Measurements from ENCODE around the gene JADE2.
"Not testable (repeated sequence)": the region's sequence is repeated elsewhere in the genome, so short reads cannot be mapped to it uniquely, and the experiment has no call there.

JADE2 gene

GRCh38 chr5:134508521-134509195, 16.8 kb upstream of the JADE2 start:
- no peak for DNase-seq

GRCh38 chr5:134509308-134510040, 16.0 kb upstream of the JADE2 start:
- no peak for DNase-seq

DNA sequence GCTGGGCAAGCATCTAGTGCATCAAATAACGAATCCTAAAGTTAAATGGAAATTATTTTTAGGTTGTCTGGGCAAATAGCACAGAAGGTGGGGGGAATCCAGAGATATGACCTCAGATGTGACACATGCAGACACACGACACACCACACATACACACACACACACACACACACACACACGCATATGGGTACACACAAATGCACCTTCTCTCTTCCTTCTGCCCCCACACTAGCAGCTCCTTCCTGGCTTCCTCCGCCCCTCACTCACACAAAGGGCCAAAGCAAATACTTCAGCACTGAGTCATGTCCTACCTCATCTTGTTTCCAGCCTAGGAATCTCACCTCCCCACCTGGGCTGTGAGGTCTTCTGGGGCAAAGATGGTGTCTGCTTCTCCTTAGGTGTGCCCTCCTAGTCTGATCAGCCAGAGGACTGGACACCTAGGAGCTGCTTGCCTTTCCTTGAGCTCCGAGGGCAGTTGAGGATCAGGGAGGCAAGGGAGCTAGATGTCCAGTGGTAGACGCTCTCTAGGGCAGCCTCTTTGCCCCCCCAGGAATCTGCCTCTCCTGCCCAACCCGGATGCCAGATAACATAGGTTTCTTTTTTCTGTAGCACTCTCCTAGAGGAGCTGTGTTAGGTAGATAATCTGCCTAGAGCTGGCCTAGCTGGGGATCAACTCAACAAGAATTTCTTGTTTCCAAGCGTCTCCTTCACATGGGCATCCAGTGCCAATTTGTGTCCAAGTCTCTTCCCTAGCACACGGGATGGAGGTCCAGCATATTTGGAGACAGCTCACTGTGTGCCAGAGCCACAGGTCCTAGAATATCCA, 14.3 kb upstream of the JADE2 start:
- DNase-seq = no peak

GRCh38 chr5:134511796-134512660, 13.4 kb upstream of the JADE2 start:
- no peak for DNase-seq

DNA sequence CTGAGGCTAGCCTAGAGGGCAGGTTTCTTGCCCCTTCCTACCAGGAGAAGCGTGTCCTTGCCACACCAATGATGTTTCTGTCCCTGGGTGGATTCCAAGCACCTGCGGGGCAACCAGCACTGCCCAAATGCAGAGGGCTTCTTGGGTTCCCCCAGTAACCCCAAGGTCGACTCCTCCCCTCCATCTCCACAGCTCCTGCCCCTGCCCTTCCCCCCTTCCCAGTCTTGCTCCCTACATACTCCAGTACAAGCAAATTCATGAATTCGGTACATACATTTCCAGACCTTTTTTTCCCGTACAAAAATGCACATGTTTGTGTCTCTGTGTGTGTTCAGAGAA, 12.8 kb upstream of the JADE2 start:
- DNase-seq = no peak

DNA sequence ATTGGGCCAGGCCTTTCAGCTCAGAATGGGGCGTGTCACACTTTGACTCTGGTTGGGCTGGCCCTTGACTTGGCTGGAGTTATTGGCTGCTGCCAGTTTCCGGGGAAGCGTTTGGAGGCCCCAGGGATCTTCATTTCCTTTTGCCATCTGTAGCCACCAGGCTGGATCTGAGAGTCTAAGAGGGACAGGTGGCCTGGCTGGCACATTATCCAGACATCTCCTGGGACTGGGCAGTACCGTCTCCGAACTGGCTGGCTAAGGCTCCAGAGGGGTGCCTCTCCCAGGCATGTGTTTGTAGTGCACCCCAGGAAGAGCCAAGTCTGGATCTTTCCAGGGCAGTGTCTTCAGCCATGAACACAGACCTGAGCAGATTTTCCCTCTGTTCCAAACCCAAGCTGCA, 9.7 kb upstream of the JADE2 start:
- no peak for DNase-seq

GRCh38 chr5:134516984-134517383, 8.5 kb upstream of the JADE2 start:
- not testable (repeated sequence) for DNase-seq

GRCh38 chr5:134517553-134517952, 7.9 kb upstream of the JADE2 start:
- DNase-seq = no peak

- no peak for DNase-seq
These were observed 5.5 kb upstream of the JADE2 start for GRCh38 chr5:134519989-134520388.

GRCh38 chr5:134521841-134522240, 3.6 kb upstream of the JADE2 start:
- DNase-seq = no peak

- no peak for DNase-seq
These were observed 1.8 kb upstream of the JADE2 start for GRCh38 chr5:134523543-134524271.

DNA sequence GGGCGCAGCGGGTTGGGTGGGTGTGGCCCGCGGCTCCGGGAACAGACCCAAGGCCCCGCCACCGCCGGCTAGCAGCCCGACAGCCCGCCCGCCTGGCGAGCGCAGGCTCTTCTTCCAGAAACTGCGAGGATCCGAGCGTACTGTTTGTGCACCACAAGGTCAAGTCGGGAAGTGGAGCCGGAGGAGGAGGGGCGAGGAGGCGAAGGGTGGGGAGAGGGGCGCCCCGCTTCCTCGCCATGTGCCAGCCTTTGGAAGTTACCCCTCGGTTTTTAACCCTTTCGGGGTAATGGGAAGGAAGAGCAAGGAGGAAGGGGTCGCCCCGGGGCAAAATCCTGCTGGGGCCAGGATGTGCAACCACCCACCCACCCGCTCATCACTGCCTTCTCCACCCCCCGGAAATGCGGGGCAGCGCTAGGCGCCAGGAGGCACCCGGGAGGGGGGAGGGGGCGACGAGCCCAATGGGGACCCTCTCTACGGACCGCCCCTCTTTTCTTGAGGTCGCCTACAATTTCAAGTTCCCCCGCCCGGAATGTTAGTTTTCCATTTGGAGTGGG, 1.1 kb upstream of the JADE2 start:
- peak; percentile 69 to 70 for DNase-seq

- DNase-seq = peak; percentile 68 to 70
These were observed 413 bp downstream of the JADE2 start for GRCh38 chr5:134525683-134526482.

DNA sequence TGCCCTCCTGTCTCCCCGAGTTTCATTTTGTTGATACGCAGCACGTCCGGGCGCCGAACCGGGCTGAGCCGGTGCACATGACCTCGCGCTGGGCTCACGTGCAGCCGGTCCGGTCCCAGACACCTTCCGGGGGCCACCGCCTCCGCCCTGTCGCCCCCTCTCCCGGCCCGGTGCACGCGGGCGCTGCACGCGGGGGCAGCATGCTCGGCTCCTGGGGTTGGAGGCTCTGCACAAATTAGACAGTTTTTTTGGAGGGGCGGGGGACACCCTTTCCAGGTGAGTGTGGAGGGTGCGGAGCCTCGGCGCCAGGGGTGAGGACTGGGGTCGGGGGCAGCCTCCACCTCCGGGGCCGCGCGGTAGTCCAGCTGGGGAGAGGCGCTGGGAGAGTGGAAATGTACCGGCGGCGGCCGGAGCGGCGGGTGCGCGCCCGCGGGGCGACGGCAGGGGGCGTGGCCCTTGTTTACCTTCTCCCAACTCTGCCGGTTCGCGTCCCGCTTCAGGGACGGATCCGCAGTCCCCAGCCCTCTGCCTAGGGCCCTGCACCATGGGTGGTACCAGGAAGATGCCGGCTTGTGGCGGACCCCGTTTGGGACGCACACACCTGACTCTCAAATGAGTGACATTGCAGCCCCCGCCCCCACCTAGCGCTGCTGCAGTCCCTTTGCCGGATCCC, 1.1 kb downstream of the JADE2 start:
- peak; percentile 58 to 59 for DNase-seq

GRCh38 chr5:134527156-134527960, 1.9 kb downstream of the JADE2 start:
- DNase-seq = peak; percentile 70 to 71

DNA sequence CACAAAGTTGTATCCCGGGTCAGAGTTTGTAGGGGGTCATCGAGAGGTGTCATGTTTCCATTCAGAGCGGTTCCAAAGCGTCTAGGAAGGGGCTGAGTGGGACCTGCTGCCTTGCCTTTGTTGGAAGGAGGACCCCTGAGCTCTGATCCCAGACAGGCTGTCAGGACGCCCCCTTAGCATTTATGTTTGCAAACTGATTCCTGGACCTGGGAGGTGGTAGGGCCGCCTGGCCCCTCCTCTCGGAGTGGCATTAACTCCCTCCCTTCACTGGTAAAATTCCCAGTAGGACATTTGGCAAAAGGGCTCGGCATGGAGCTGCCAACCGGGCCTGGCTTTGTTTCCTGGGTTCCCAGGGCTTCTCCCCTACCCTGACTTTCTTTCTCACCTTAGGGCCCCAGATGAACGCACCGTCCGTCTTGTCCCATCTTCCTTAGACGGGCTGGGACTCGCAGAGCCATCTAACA, 2.5 kb downstream of the JADE2 start:
- DNase-seq = no peak

DNA sequence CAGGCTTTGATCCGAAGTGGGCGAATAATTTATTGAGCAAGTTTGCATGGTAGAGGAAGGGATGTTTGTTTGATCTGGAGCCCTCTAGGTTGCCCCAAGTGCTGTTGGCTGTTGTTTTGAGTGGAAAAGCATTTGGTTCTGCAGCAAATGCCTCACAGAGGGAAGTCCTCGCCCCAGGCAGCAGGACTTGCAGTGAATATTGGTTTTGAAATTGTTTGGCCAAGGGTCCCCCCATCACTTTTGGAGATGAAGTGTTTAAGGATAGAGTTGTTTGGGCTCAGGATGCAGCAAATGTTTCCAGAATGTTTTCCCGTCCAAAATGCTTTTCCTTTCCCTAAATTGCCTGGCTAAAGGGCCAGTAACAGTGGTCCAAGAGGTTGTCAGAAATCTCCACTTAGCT, 3.1 kb downstream of the JADE2 start:
- no peak for DNase-seq

GRCh38 chr5:134529460-134529859, 4.0 kb downstream of the JADE2 start:
- DNase-seq = no peak
